WTC11 (cell line): ENCODE measurements around the gene MTPN. TPM values are rescaled to one million over a fixed set of nuclear protein-coding genes. Genes with fewer than 3 reads are reported as not detected.

Source experiments
- ATAC-seq: fragments of 200-7000 bp; cut with Tn5 transposase; 2 replicates; pipeline ENCODE4 v1.10.0; 2021; ENCODE audit warnings: mild to moderate bottlenecking, moderate library complexity
- CTCF ChIA-PET: fragments of 300-600 bp; sonication (Branson Sonifier 250); formaldehyde crosslinking; loops from one replicate; lab custom pipeline; 2021; ENCODE audit warnings: antibody characterized with exemption; lab: Charles Lee
- POLR2A ChIA-PET: fragments of 350-600 bp; sonication (Branson Sonifier 250); formaldehyde crosslinking; loops from one replicate; lab custom pipeline; 2021; ENCODE audit warnings: antibody characterized with exemption; lab: Charles Lee
- DNase-seq: peaks from one replicate; pipeline ENCODE4 v3.0.0; 2021; ENCODE audit warnings: low spot score
- H3K27ac Mint-ChIP-seq: 2 replicates; pipeline ENCODE4 v1.8.0; 2021; ENCODE audit warnings: mixed read lengths
- H3K27me3 Mint-ChIP-seq: 2 replicates; pipeline ENCODE4 v1.8.0; 2021; ENCODE audit warnings: low read depth, mild to moderate bottlenecking, moderate library complexity, mixed read lengths
- H3K36me3 Mint-ChIP-seq: 2 replicates; pipeline ENCODE4 v1.8.0; 2021; ENCODE audit warnings: mixed read lengths
- H3K4me1 Mint-ChIP-seq: 2 replicates; pipeline ENCODE4 v1.8.0; 2022; ENCODE audit warnings: mixed read lengths
- H3K4me3 Mint-ChIP-seq: 2 replicates; pipeline ENCODE4 v1.8.0; 2021; ENCODE audit warnings: mild to moderate bottlenecking, moderate library complexity, mixed read lengths
- H3K9me3 Mint-ChIP-seq: 2 replicates; pipeline ENCODE4 v1.8.0; 2021; ENCODE audit warnings: mixed read lengths
- CBFB ChIP-seq: sonication (generic); formaldehyde crosslinking; IDR thresholded peaks from 2 replicates; pipeline ENCODE4 v1.8.1; 2022; ENCODE audit warnings: mild to moderate bottlenecking, low read depth, missing genetic modification reagents
- CREM ChIP-seq: sonication (generic); formaldehyde crosslinking; IDR thresholded peaks from 2 replicates; pipeline ENCODE4 v1.8.1; 2022; ENCODE audit warnings: mild to moderate bottlenecking, missing genetic modification reagents, moderate library complexity
- ESRRA ChIP-seq: sonication (generic); formaldehyde crosslinking; IDR thresholded peaks from 2 replicates; pipeline ENCODE4 v1.8.1; 2022; ENCODE audit warnings: mild to moderate bottlenecking, missing genetic modification reagents, borderline replicate concordance
- GABPB1 ChIP-seq: sonication (generic); formaldehyde crosslinking; IDR thresholded peaks from 2 replicates; pipeline ENCODE4 v1.8.1; 2023; ENCODE audit warnings: mild to moderate bottlenecking, missing genetic modification reagents
- MYBL2 ChIP-seq: sonication (generic); formaldehyde crosslinking; IDR thresholded peaks from 2 replicates; pipeline ENCODE4 v1.8.1; 2023; ENCODE audit warnings: mild to moderate bottlenecking, moderate library complexity, missing genetic modification reagents
- RELA ChIP-seq: sonication (generic); formaldehyde crosslinking; IDR thresholded peaks from 2 replicates; pipeline ENCODE4 v1.8.1; 2022; ENCODE audit warnings: missing genetic modification reagents, mild to moderate bottlenecking, borderline replicate concordance
- TEAD4 ChIP-seq: sonication (generic); formaldehyde crosslinking; IDR thresholded peaks from 2 replicates; pipeline ENCODE4 v1.8.0; 2022; ENCODE audit warnings: mild to moderate bottlenecking, missing genetic modification reagents
- ZNF232 ChIP-seq: sonication (generic); formaldehyde crosslinking; IDR thresholded peaks from 2 replicates; pipeline ENCODE4 v1.8.0; 2022; ENCODE audit warnings: mild to moderate bottlenecking, missing genetic modification reagents
- ZNF396 ChIP-seq: fragments of 250-450 bp; sonication (Bioruptor Pico); IDR thresholded peaks from 2 replicates; pipeline ENCODE4 v1.8.0; 2021; ENCODE audit warnings: mild to moderate bottlenecking, moderate library complexity, borderline replicate concordance
- total RNA-seq: library from RNA; stranded (reverse); gene quantifications from 3 replicates; pipeline ENCODE4 v1.2.3, GENCODE V29; 2021
- TF ChIP-seq, protein P1 (sequence below): sonication (generic); formaldehyde crosslinking; IDR thresholded peaks from 2 replicates; pipeline ENCODE4 v1.8.0; 2023; ENCODE audit warnings: mild to moderate bottlenecking, missing genetic modification reagents
- TF ChIP-seq, protein P2 (sequence below): sonication (generic); formaldehyde crosslinking; IDR thresholded peaks from 2 replicates; pipeline ENCODE4 v1.8.0; 2022; ENCODE audit warnings: mild to moderate bottlenecking, missing genetic modification reagents
- TF ChIP-seq, protein P3 (sequence below): fragments of 200-600 bp; IDR thresholded peaks from 2 replicates; pipeline ENCODE4 v1.8.0; 2022; ENCODE audit warnings: antibody characterized with exemption
- TF ChIP-seq, protein P4 (sequence below): sonication (generic); formaldehyde crosslinking; IDR thresholded peaks from 2 replicates; pipeline ENCODE4 v1.8.1; 2023; ENCODE audit warnings: mild to moderate bottlenecking, missing genetic modification reagents
- TF ChIP-seq, protein P5 (sequence below): sonication (generic); formaldehyde crosslinking; IDR thresholded peaks from 2 replicates; pipeline ENCODE4 v1.8.0; 2022; ENCODE audit warnings: mild to moderate bottlenecking, missing genetic modification reagents
- TF ChIP-seq, protein P6 (sequence below): sonication (generic); formaldehyde crosslinking; IDR thresholded peaks from 2 replicates; pipeline ENCODE4 v1.8.1; 2023; ENCODE audit warnings: mild to moderate bottlenecking, missing genetic modification reagents, moderate library complexity
- TF ChIP-seq, protein P7 (sequence below): sonication (generic); formaldehyde crosslinking; IDR thresholded peaks from 2 replicates; pipeline ENCODE4 v1.8.0; 2023; ENCODE audit warnings: missing genetic modification reagents
- TF ChIP-seq, protein P8 (sequence below): sonication (generic); formaldehyde crosslinking; IDR thresholded peaks from 2 replicates; pipeline ENCODE4 v1.8.1; 2023; ENCODE audit warnings: mild to moderate bottlenecking, missing genetic modification reagents, borderline replicate concordance
- TF ChIP-seq, protein P9 (sequence below): sonication (generic); formaldehyde crosslinking; IDR thresholded peaks from 2 replicates; pipeline ENCODE4 v1.8.1; 2022; ENCODE audit warnings: mild to moderate bottlenecking, moderate library complexity, missing genetic modification reagents

MTPN gene
- total RNA-seq, 1 experiment from 2014 or later = 92.5 TPM

DNA sequence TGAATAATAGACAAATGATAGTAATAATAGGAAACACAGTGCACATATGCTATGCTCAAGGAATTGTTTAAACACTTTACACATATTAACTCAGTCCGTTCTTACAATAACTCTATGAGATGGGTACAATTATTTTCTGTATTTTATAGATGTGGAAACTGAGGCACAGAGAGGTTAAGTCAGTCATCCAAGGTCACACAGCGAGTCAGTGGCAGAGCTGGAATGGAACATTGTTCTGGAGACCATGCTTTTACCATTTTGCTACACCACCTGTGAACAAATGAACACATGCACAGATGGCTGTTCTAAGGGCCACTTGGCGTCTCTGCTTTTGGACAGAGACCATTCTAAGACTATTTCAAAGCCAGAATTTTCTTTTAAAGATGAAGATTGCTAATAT lies 26.9 kb upstream of the MTPN start (continued):
- TF ChIP-seq, protein P1, sequence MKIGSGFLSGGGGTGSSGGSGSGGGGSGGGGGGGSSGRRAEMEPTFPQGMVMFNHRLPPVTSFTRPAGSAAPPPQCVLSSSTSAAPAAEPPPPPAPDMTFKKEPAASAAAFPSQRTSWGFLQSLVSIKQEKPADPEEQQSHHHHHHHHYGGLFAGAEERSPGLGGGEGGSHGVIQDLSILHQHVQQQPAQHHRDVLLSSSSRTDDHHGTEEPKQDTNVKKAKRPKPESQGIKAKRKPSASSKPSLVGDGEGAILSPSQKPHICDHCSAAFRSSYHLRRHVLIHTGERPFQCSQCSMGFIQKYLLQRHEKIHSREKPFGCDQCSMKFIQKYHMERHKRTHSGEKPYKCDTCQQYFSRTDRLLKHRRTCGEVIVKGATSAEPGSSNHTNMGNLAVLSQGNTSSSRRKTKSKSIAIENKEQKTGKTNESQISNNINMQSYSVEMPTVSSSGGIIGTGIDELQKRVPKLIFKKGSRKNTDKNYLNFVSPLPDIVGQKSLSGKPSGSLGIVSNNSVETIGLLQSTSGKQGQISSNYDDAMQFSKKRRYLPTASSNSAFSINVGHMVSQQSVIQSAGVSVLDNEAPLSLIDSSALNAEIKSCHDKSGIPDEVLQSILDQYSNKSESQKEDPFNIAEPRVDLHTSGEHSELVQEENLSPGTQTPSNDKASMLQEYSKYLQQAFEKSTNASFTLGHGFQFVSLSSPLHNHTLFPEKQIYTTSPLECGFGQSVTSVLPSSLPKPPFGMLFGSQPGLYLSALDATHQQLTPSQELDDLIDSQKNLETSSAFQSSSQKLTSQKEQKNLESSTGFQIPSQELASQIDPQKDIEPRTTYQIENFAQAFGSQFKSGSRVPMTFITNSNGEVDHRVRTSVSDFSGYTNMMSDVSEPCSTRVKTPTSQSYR = no peak
- TF ChIP-seq, protein P2, sequence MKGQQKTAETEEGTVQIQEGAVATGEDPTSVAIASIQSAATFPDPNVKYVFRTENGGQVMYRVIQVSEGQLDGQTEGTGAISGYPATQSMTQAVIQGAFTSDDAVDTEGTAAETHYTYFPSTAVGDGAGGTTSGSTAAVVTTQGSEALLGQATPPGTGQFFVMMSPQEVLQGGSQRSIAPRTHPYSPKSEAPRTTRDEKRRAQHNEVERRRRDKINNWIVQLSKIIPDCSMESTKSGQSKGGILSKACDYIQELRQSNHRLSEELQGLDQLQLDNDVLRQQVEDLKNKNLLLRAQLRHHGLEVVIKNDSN = no peak

DNA sequence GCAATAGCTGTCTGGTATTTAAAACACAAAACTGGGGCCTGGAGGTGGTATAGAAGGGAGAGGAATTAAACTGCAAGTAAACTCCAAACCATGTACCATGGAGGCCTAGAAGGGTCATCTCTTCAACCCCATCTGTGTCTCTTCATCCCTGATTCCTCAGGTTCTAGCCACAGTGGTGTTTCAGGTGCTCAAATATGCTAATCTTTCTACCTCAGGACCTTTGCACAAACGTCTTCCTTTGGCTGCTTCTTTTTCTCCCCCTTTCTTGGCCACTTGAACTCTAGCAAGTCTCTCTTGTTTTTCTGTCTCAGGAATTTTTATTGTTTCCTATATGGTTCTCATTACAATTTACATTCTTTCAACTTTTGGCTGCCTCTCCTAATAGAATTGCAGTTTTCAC lies 25.6 kb upstream of the MTPN start:
- ChIA-PET CTCF (no interaction called here), POLR2A (no interaction called here)
- ATAC-seq (no peak), DNase-seq (no peak)
- TF ChIP-seq, protein P3, sequence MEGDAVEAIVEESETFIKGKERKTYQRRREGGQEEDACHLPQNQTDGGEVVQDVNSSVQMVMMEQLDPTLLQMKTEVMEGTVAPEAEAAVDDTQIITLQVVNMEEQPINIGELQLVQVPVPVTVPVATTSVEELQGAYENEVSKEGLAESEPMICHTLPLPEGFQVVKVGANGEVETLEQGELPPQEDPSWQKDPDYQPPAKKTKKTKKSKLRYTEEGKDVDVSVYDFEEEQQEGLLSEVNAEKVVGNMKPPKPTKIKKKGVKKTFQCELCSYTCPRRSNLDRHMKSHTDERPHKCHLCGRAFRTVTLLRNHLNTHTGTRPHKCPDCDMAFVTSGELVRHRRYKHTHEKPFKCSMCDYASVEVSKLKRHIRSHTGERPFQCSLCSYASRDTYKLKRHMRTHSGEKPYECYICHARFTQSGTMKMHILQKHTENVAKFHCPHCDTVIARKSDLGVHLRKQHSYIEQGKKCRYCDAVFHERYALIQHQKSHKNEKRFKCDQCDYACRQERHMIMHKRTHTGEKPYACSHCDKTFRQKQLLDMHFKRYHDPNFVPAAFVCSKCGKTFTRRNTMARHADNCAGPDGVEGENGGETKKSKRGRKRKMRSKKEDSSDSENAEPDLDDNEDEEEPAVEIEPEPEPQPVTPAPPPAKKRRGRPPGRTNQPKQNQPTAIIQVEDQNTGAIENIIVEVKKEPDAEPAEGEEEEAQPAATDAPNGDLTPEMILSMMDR = no peak
- TF ChIP-seq RELA (no peak), MYBL2 (CRISPR knock-in tag) (no peak), ESRRA (no peak), CREM (CRISPR knock-in tag) (no peak), TEAD4 (no peak)
- TF ChIP-seq, protein P4, sequence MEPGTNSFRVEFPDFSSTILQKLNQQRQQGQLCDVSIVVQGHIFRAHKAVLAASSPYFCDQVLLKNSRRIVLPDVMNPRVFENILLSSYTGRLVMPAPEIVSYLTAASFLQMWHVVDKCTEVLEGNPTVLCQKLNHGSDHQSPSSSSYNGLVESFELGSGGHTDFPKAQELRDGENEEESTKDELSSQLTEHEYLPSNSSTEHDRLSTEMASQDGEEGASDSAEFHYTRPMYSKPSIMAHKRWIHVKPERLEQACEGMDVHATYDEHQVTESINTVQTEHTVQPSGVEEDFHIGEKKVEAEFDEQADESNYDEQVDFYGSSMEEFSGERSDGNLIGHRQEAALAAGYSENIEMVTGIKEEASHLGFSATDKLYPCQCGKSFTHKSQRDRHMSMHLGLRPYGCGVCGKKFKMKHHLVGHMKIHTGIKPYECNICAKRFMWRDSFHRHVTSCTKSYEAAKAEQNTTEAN = no peak
- TF ChIP-seq, protein P5, sequence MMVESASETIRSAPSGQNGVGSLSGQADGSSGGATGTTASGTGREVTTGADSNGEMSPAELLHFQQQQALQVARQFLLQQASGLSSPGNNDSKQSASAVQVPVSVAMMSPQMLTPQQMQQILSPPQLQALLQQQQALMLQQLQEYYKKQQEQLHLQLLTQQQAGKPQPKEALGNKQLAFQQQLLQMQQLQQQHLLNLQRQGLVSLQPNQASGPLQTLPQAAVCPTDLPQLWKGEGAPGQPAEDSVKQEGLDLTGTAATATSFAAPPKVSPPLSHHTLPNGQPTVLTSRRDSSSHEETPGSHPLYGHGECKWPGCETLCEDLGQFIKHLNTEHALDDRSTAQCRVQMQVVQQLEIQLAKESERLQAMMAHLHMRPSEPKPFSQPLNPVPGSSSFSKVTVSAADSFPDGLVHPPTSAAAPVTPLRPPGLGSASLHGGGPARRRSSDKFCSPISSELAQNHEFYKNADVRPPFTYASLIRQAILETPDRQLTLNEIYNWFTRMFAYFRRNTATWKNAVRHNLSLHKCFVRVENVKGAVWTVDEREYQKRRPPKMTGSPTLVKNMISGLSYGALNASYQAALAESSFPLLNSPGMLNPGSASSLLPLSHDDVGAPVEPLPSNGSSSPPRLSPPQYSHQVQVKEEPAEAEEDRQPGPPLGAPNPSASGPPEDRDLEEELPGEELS (CRISPR knock-in tag) = no peak
- TF ChIP-seq, protein P6, sequence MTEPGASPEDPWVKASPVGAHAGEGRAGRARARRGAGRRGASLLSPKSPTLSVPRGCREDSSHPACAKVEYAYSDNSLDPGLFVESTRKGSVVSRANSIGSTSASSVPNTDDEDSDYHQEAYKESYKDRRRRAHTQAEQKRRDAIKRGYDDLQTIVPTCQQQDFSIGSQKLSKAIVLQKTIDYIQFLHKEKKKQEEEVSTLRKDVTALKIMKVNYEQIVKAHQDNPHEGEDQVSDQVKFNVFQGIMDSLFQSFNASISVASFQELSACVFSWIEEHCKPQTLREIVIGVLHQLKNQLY (CRISPR knock-in tag) = no peak
- TF ChIP-seq, protein P7, sequence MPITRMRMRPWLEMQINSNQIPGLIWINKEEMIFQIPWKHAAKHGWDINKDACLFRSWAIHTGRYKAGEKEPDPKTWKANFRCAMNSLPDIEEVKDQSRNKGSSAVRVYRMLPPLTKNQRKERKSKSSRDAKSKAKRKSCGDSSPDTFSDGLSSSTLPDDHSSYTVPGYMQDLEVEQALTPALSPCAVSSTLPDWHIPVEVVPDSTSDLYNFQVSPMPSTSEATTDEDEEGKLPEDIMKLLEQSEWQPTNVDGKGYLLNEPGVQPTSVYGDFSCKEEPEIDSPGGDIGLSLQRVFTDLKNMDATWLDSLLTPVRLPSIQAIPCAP (CRISPR knock-in tag) = no peak
- Mint-ChIP-seq H3K4me3 (no peak overlapping the region), H3K27ac (no peak overlapping the region), H3K27me3 (no peaks in the 10 kb centered on the region), H3K9me3 (peaks cover 8% of the 10 kb centered on the region), H3K36me3 (no peaks in the 10 kb centered on the region), H3K4me1 (no peaks in the 10 kb centered on the region)

DNA sequence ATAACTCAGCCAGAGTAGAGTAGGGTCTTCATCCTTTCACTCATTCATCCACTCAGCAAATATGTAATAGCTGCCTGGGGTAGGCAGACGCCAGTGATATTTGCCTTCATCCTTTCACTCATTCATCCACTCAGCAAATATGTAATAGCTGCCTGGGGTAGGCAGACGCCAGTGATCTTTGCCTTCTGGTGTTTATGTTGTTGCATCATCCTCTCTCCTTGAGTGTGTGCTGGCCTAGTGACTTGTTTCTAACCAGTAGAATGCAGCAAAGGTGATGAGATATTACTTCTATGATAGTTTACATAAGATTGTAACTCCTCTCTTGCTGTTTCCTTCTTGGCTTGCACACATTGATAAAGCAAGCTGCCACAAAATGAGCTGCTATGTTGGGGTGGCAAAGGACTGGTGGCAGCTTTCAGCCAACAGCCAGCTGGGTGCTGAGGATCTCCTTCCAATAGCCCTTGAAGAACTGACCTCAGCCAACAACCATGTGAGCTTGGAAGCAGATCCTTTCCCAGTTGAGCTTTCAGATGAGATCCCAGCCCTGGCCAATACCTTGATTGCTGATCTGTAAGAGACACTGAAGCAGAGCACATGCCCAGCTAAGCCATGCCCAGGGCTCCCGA lies 23.2 kb upstream of the MTPN start:
- TF ChIP-seq GABPB1 (CRISPR knock-in tag) (peak; percentile 90), ZNF232 (CRISPR knock-in tag) (no peak), ESRRA (no peak), ZNF396 (CRISPR knock-in tag) (no peak), CBFB (CRISPR knock-in tag) (no peak)
- TF ChIP-seq, protein P8, sequence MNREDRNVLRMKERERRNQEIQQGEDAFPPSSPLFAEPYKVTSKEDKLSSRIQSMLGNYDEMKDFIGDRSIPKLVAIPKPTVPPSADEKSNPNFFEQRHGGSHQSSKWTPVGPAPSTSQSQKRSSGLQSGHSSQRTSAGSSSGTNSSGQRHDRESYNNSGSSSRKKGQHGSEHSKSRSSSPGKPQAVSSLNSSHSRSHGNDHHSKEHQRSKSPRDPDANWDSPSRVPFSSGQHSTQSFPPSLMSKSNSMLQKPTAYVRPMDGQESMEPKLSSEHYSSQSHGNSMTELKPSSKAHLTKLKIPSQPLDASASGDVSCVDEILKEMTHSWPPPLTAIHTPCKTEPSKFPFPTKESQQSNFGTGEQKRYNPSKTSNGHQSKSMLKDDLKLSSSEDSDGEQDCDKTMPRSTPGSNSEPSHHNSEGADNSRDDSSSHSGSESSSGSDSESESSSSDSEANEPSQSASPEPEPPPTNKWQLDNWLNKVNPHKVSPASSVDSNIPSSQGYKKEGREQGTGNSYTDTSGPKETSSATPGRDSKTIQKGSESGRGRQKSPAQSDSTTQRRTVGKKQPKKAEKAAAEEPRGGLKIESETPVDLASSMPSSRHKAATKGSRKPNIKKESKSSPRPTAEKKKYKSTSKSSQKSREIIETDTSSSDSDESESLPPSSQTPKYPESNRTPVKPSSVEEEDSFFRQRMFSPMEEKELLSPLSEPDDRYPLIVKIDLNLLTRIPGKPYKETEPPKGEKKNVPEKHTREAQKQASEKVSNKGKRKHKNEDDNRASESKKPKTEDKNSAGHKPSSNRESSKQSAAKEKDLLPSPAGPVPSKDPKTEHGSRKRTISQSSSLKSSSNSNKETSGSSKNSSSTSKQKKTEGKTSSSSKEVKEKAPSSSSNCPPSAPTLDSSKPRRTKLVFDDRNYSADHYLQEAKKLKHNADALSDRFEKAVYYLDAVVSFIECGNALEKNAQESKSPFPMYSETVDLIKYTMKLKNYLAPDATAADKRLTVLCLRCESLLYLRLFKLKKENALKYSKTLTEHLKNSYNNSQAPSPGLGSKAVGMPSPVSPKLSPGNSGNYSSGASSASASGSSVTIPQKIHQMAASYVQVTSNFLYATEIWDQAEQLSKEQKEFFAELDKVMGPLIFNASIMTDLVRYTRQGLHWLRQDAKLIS (CRISPR knock-in tag) = no peak
- TF ChIP-seq, protein P9, sequence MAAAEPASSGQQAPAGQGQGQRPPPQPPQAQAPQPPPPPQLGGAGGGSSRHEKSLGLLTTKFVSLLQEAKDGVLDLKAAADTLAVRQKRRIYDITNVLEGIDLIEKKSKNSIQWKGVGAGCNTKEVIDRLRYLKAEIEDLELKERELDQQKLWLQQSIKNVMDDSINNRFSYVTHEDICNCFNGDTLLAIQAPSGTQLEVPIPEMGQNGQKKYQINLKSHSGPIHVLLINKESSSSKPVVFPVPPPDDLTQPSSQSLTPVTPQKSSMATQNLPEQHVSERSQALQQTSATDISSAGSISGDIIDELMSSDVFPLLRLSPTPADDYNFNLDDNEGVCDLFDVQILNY (CRISPR knock-in tag) = no peak
- no peak for DNase-seq
- H3K27ac Mint-ChIP-seq = no peak overlapping the region
- no peaks in the 10 kb centered on the region for H3K27me3 Mint-ChIP-seq
- ATAC-seq = no peak
- no peak overlapping the region for H3K4me3 Mint-ChIP-seq
- H3K9me3 Mint-ChIP-seq = peaks cover 8% of the 10 kb centered on the region
- H3K36me3 Mint-ChIP-seq = no peaks in the 10 kb centered on the region
- POLR2A ChIA-PET = interaction anchor here (0.6 kb wide), 1 partner anchor 379 kb away, joined by 3 read pairs; no protein-coding TSS in a partner anchor
- CTCF ChIA-PET = interaction anchor here (1.0 kb wide), 1 partner anchor 9 kb away, joined by 3 read pairs; no protein-coding TSS in a partner anchor
- no peaks in the 10 kb centered on the region for H3K4me1 Mint-ChIP-seq
